ENCODE measurements around the gene PDE11A. TPM values are rescaled to one million over a fixed set of nuclear protein-coding genes. Genes with fewer than 3 reads are reported as not detected.

PDE11A gene
- total RNA-seq, 1 donor from 2014 or later = 2.8 TPM

GRCh38 chr2:177633111-177633510 lies 439.5 kb downstream of the PDE11A start:
- DNase-seq (ENCODE audit: low spot score) = no peak

DNA sequence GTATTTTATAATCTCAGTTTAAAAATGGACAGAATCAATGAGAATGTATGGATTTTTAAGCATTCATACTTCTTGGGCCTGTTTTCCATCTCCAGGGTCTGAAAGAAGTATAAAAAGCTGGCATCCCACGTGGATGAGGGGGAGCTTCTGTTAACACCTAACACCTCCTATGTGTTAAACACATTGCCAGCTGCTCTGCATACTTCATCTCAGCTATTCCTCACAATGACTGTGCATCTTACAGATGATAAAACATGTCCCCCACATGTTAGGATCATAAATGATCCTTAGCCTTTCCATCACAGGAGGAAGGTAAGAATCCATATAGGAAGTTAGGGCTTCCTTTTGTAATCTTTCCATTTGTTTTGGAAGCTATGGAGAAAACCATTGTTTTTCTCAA lies 440.9 kb downstream of the PDE11A start:
- DNase-seq (ENCODE audit: low spot score) = no peak

DNA sequence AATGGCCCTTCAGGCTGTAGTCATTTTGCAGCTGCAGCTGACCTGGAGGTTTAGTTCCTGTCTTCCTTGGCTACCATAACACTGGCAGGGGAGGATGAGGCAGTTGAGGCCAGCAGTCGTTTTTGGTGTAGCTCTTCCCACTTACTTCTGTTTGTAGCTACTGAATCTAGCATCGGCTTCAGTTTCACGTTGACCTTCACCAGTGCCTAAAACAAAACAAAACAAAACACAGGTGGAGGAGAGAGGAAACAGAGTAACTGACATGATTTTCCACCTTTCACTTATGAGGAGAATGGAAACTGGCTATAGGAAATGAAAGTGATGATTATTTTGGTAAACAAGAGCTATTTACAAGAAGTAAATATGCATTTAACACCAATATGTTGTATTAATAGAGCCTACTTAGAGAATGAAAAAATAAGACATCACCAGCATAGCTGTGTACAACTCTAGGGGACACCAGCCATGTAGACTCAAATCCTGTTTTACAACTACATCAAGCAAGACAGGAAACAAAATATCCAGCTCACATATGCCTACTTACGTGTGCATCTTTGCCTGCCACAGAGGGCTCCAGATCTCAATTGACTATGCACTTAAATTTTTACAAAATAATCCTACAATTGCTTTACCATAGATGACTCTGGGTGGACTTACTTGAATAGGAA lies 443.1 kb downstream of the PDE11A start:
- DNase-seq (ENCODE audit: low spot score) = no peak

- no peak for DNase-seq (ENCODE audit: low spot score)
These were observed 443.7 kb downstream of the PDE11A start for GRCh38 chr2:177628831-177629230.

- no peak for DNase-seq (ENCODE audit: low spot score)
These were observed 446.6 kb downstream of the PDE11A start for GRCh38 chr2:177625744-177626650.

- no peak for DNase-seq (ENCODE audit: low spot score)
These were observed 450.1 kb downstream of the PDE11A start for GRCh38 chr2:177622521-177622920.

- DNase-seq (ENCODE audit: low spot score) = no peak
These were observed 452.6 kb downstream of the PDE11A start for GRCh38 chr2:177619986-177620385.

DNA sequence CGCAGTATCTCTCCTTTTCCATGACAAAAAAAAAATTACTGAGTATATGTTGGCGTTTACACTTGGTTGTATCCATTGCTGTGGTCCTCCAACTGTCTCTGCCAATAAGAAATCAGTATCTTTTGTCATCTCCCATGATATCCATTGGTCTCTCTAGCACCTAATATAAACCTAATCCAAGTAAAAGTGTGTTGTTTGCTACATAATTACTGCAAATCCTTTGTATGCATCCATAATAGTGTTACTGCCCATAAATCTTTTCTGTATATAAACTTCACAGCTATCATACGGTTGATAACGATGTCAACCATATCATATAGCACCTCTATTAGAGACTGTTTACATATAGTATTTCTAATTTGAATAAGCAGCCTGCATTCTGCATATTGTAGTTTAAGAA lies 453.1 kb downstream of the PDE11A start:
- DNase-seq (ENCODE audit: low spot score) = no peak

DNA sequence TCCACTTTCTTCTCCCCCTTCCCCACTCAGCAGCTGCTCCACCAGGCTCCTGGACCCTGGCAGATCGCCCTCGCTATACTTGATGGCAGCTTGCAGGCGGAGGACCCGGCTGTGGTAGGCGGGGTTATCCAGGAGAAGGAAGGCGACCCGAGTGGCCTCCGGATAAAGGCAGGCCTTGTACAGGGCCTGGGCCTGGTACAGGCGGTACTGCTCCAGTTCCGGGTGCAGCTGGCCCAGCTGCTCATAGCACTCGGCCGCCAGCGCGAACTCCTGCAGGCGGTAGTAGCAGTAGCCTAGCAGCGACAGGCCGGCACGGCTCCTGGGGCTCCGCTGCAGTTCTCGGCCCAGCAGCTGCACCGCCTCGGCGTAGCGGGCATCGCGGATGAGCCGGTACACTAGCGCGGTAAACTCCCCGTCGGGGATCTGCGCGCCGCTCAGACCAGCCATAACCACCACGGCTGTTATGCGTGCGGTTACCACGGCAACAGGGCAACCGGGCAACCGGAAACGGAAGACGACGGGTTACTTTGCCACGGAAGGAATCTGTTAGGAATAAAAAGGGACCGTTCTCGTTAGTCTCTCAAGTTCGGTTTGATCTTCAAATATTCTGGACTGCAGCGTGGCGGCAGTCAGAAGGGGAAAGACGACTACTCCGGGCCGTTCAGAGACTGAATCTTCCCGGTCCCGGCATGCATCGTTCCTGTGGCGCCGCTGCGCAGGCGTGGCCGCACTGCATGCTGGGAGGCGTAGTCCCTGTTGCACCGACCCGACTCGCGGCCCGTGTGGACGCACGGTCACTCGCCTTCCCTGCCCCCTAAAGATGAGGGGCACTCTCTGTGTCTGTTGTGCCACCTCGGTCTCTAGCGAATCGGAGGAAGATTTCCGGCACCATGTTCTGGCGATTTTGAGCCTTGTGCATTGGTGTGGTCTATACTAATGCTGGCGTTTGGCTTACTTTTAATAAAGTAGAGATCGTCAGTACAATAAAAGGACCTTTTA lies 454.0 kb downstream of the PDE11A start:
- DNase-seq (ENCODE audit: low spot score) = peak; percentile 93

DNA sequence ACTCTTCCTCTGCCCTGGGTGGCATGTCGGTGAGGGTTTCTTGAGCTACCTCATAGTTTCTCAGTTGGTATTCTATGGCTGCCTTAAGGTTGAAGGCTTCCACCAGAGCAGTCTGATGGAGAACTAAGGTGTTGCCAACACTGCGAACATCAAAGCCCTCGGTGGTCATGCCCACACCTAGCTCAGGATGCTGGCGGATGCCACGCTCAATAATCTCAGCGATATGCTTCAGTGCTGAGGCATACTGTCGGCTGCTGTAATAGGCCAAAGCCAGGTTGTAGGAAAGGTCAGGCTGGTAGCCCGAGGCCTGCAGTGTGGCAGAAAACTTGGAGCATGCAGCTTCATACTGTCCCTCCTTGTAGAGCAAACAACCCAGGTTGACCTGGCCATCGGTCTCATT lies 454.7 kb downstream of the PDE11A start:
- DNase-seq (ENCODE audit: low spot score) = no peak

DNA sequence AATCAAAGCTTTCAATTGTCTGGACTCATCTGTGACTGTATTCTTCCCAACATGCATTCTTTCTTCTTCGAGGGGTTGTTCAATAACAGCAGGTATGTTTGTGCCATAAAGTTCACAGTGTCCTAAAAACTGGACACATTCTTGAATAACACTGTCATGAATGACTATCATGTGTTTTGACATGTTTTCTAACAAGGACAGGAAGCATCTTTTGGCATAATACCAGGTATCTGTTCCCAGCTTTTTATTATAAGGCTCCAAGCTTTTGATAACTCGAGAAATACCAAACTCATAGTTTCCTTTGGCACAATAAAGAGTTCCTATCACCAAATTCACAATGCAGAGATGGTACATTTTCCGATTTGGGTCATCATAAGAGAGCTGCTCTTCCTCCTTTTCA lies 455.8 kb downstream of the PDE11A start:
- no peak for DNase-seq (ENCODE audit: low spot score)

DNA sequence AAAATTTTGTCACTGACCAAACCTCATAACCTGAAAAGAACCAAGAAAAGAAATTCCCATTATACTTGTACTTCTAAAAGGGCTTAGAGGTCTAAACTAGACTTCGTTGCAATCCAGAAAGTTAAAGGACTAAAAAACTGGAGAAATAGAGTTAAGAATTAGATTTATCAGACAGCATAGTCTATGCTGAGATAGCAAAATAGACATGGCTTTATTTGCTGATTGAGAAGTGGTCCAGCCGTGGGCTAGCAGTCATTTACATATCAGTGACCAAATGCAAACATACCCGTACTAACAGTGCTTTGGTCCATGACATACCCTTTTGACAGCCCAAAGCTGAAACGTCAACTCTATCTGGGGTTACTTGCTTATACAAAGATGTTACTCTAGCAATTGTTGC lies 456.5 kb downstream of the PDE11A start:
- no peak for DNase-seq (ENCODE audit: low spot score)

GRCh38 chr2:177612659-177613058 lies 459.9 kb downstream of the PDE11A start:
- DNase-seq (ENCODE audit: low spot score) = no peak

DNA sequence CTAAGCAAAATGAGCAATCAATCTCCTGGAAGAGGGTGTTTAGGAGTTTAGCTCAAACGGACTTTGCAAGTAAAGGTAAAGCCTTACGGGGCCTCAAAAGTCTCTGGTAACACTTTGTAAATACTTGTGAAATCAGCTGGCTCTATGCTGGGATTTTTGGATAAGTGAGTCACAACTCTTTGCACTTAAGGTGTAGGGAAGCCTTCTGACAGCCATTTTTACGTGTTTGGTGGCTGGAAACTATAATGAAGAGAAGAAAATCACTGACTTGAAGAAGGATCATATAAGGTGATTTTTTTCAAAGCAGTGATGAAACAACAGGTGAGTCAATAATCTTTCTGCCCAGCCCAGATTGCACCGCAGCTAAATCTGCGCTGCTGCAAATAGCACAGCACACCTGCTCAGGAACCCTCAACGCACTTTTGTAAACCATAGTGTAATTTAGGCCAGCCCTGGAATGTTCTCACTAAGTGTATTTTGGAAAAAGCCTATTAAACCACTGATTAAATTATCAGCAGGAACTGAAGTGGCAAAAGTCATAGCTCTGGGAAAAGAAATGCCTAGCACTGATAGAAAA lies 461.2 kb downstream of the PDE11A start:
- no peak for DNase-seq (ENCODE audit: low spot score)

DNA sequence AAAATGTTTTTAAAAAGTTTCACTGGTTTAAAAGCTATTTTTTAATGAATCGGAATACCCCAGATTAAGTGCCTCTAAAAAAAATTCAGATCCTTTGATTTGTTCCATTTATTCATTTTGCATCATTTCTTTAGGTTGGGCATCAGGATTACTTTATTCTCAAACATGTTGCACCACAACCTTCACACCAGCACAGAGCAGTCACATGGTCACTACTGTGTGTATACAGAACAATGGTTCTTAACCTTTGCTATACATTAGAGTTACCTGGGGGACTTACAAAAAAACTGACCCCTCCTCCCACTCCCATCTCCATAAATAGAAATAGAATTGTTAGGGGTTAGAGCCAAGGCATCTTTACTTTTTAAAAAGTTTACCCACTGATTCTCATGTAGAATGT lies 461.8 kb downstream of the PDE11A start:
- DNase-seq (ENCODE audit: low spot score) = no peak

- DNase-seq (ENCODE audit: low spot score) = no peak
These were observed 465.9 kb downstream of the PDE11A start for GRCh38 chr2:177606636-177607035.

- DNase-seq (ENCODE audit: low spot score) = no peak
These were observed 468.1 kb downstream of the PDE11A start for GRCh38 chr2:177604271-177605065.

- no peak for DNase-seq (ENCODE audit: low spot score)
These were observed 468.8 kb downstream of the PDE11A start for GRCh38 chr2:177603768-177604167.

DNA sequence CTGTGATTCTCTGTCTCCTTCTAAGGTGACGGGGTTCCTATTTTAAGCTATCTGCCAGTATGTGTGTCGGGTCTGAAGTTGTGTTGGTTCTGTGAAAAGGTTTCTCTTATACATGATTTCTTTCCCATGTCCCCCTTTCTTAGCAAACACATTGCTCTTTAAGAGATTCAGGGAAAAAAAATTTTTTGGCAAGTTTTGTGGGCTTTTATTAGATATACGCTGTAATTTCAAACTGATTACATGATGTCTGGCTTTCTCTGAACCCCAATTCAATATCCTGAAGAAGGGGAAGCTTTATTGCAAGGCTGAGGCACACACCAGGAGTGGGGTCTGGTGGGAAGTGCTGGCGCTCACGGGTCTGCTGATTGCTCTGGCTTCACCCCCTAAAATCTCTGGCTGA lies 469.4 kb downstream of the PDE11A start:
- no peak for DNase-seq (ENCODE audit: low spot score)

DNA sequence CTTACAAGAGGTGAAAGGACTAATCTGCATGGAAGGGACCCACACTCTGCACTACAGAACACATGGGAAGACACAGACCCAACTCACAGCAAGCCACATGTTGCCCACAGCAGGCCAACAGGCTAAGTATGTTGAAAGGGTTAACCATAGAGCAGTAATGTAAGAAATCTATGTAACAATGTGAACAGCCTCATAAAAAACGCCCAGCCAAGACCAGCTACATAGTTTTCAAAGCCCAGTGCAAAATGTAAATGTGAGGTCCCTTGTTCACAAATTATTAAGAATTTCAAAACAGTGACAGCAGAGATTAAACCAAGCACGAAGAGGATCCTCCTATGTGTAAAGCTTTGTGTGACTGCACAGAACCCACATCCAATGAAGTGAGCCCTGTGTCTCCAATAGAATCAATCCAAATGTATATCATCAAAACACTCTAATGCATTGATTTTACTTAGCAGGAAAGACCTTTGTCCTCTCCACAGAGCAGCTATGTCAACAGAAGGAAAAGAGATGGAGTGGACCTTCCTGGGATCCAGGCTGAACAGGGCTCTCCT lies 469.9 kb downstream of the PDE11A start:
- DNase-seq (ENCODE audit: low spot score) = no peak
